Upper lobe of right lung (tissue), 1 donor: ENCODE results near the gene CUEDC1. TPM values are rescaled to one million over a fixed set of nuclear protein-coding genes. Genes with fewer than 3 reads are reported as not detected.

Source experiments
- ATAC-seq: fragments of 200-7000 bp; cut with Tn5 transposase; one replicate; pipeline ENCODE4 v1.9.1; 2020; ENCODE audit warnings: mild to moderate bottlenecking, moderate library complexity
- DNase-seq: peaks from one replicate; pipeline ENCODE4 v3.0.0-alpha.2; 2020
- H3K27ac ChIP-seq: fragments of 200-600 bp; one replicate; pipeline ENCODE4 v1.8.0; 2022
- H3K27me3 ChIP-seq: fragments of 200-600 bp; one replicate; pipeline ENCODE4 v1.8.0; 2022; ENCODE audit warnings: mild to moderate bottlenecking
- H3K36me3 ChIP-seq: fragments of 200-600 bp; one replicate; pipeline ENCODE4 v1.8.0; 2022
- H3K4me1 ChIP-seq: fragments of 200-600 bp; one replicate; pipeline ENCODE4 v1.8.0; 2022
- H3K4me3 ChIP-seq: fragments of 200-600 bp; one replicate; pipeline ENCODE4 v1.8.0; 2022; ENCODE audit warnings: mild to moderate bottlenecking
- H3K9me3 ChIP-seq: fragments of 200-600 bp; one replicate; pipeline ENCODE4 v1.8.0; 2022
- intact Hi-C: fragments of 100-400 bp; cut with DNase I; formaldehyde crosslinking; loops from one replicate; pipeline ENCODE4 v1.11.0; 2022
- total RNA-seq: library from RNA; stranded (reverse); fragmentation: NEBNext Ultra II Directional; extraction: Animal tissue kit (Norgen Biotek cat#: 25700); gene quantifications from one replicate; pipeline ENCODE4 v1.2.1, GENCODE V29; 2021
- TF ChIP-seq, protein P1 (sequence below): fragments of 200-600 bp; IDR thresholded peaks from one replicate; pipeline ENCODE4 v1.8.0; 2022; ENCODE audit warnings: antibody characterized with exemption
- donor health status: DM: no; HTN: yes; CAD: no; lungs with severe emphysema.

Gene CUEDC1
- total RNA-seq, 1 donor from 2014 or later: 41.9 TPM

DNA sequence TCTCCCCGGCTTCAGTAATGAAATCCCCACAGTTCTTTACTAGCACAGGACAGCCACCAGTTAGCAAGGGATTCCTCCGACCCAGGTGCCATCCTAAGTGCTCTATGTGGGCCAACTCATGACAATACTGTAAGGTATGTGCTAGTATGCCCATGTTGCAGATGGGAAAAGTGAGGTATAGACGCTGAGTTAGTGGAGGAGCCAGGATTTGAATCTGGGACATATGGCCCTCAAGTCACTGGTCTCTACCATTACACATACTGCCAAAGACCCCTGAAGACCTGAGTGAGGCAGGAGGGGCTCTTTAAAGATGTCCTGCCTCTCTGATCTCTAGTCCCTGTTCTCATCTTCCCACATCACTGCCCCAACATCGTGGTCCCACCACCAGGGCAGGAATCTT is 69.2 kb downstream of the CUEDC1 start:
- intact Hi-C loops: no loop called here
- Histone ChIP-seq H3K27ac (no peak overlapping the region), H3K4me1 (peaks cover 23% of the 10 kb centered on the region), H3K27me3 (no peaks in the 10 kb centered on the region), H3K4me3 (no peak overlapping the region), H3K9me3 (no peaks in the 10 kb centered on the region), H3K36me3 (peaks cover 9% of the 10 kb centered on the region)
- ATAC-seq: no peak
- TF ChIP-seq, protein P1, sequence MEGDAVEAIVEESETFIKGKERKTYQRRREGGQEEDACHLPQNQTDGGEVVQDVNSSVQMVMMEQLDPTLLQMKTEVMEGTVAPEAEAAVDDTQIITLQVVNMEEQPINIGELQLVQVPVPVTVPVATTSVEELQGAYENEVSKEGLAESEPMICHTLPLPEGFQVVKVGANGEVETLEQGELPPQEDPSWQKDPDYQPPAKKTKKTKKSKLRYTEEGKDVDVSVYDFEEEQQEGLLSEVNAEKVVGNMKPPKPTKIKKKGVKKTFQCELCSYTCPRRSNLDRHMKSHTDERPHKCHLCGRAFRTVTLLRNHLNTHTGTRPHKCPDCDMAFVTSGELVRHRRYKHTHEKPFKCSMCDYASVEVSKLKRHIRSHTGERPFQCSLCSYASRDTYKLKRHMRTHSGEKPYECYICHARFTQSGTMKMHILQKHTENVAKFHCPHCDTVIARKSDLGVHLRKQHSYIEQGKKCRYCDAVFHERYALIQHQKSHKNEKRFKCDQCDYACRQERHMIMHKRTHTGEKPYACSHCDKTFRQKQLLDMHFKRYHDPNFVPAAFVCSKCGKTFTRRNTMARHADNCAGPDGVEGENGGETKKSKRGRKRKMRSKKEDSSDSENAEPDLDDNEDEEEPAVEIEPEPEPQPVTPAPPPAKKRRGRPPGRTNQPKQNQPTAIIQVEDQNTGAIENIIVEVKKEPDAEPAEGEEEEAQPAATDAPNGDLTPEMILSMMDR: no peak
- no peak for DNase-seq

DNA sequence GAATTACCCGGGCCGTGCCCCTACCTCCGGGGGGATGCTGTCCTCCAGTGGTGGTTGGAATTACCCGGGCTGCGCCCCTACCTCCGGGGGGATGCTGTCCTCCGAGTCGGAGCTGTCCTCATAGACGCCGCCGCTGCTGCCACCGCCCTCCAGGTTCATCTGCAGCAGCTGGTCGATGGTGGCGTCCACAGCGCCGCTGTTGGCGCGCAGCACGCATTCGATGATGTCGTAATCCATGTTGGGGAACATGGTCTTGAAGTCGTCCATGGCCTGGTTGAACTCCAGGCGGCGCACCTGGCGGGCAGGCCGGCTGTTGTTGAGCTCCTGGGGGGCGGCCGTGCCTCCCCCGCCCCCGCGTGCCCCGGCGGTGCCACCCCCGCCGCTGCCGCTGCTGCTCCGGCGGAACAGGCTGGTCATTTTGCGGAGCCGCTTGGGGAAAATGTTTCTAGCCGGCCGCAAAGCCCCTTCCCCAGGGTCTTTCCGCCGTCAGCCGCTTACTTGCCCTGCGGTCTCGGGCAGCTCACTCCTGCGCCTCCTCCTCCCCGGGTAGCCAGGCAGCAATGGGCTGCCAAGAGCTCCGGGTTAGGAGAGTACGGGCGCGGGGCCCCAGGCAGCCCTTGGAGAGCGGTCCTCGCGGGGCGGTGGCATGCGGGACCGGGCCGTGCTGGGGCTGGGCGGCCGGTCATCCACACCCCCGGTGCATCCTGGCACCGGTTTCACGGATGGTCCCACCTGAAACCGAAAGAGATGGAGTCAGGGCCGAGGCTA is 69.9 kb downstream of the CUEDC1 start:
- Histone ChIP-seq H3K36me3 (peaks cover 9% of the 10 kb centered on the region), H3K27ac (no peak overlapping the region), H3K4me3 (no peak overlapping the region), H3K4me1 (peaks cover 16% of the 10 kb centered on the region), H3K9me3 (no peaks in the 10 kb centered on the region), H3K27me3 (no peaks in the 10 kb centered on the region)
- ATAC-seq (no peak), DNase-seq (no peak)
- TF ChIP-seq, protein P1: no peak
- intact Hi-C loops: no loop called here

DNA sequence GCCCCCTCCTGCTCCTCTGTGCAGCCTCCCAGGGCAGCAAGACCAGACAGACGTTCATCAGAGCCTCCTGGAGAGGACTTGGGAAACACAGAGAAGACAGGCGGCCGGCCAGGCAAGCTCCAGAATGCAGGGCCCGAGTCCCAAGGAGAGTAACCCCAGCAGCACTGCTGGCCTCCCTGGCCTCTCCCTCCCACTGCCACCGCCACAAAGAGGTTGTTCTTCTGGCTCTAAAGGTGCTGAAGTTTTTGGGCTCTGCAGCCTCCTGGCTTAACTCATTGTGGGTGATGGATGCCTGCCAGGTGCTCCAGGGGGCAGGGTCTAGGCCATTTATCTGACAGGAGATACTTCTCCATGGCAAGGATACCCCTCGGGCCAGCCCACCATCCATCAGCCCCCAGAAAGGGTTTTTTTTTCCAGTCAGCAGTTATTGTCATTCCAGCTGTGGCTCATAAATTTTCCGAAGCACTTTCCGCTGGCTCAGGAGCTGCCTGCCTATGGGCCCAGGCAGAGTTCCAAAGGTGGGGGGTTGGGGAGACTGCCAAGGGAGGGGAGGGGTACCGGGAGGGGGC is 73.3 kb downstream of the CUEDC1 start:
- Histone ChIP-seq H3K9me3 (no peaks in the 10 kb centered on the region), H3K27ac (peak overlapping the region; percentile 58), H3K4me1 (peaks cover 10% of the 10 kb centered on the region), H3K27me3 (no peaks in the 10 kb centered on the region), H3K36me3 (peaks cover 24% of the 10 kb centered on the region), H3K4me3 (no peak overlapping the region)
- intact Hi-C loops: no loop called here
- DNase-seq: no peak
- TF ChIP-seq, protein P1: no peak
- no peak for ATAC-seq

DNA sequence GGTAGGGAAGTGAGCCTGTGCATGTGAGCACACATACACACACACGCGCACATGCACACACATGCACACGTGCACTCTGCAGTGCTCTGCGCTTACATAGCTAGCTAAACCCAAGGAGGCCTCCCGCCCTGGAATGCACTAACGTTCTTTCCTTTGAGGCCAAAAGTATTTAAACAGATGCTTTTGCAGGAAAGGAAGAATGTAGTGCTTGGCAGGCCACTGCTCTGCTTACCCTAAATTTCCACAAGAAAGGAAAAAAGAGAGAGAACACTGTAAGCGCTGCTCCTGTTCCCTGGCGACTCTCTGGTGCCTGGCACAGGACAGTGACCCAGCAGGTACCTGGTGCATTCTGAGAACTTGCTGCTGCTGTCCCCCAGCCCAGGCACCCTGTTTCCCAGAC is 74.1 kb downstream of the CUEDC1 start:
- peaks cover 24% of the 10 kb centered on the region for H3K36me3 ChIP-seq
- peaks cover 10% of the 10 kb centered on the region for H3K4me1 ChIP-seq
- TF ChIP-seq, protein P1: no peak
- H3K4me3 ChIP-seq: no peak overlapping the region
- DNase-seq: no peak
- peak overlapping the region; percentile 58 for H3K27ac ChIP-seq
- H3K27me3 ChIP-seq: no peaks in the 10 kb centered on the region
- intact Hi-C loops: no loop called here
- peak; percentile 27 for ATAC-seq
- no peaks in the 10 kb centered on the region for H3K9me3 ChIP-seq

DNA sequence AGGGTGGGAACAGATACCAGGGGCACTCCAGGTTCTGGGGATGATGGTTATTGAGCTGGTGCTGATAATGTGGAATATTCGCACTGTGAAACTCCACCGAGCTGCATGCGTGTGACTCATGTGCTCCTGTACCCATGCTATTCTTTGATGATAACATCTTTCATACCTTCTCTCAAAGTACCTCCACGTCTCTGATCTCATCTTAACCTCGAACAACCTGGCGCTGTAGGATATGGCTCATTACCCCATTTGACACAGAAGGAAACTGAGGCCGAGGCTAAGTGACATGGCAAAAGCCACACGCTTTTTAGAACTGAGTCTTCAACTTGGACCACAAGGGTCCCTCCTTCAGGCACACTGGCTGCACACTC is 75.1 kb downstream of the CUEDC1 start:
- TF ChIP-seq, protein P1: no peak
- Histone ChIP-seq H3K9me3 (no peaks in the 10 kb centered on the region), H3K36me3 (peaks cover 23% of the 10 kb centered on the region), H3K27ac (no peak overlapping the region), H3K4me3 (no peak overlapping the region), H3K4me1 (peaks cover 20% of the 10 kb centered on the region), H3K27me3 (no peaks in the 10 kb centered on the region)
- DNase-seq (no peak), ATAC-seq (no peak)
- intact Hi-C loops: no loop called here
